CD4-positive, alpha-beta T cell treated with Interleukin-4 for 1 hour (primary cell): Measurements from ENCODE around the gene CFAP92.

ENCODE experiments used
- DNase-seq, 2 donors: peaks; one replicate each; pipeline ENCODE4 v3.0.0-alpha.2; 2020 to 2022

Gene CFAP92

GRCh38 chr3:128993461-128994172 lies at the start of gene CFAP92:
Gene CFAP92, minus strand, starts transcription at chr3:128994076. Its CDS starts 772 bp downstream, at chr3:128993304.
- peak; percentile 93 for DNase-seq

GRCh38 chr3:129040579-129041300 lies 46.9 kb upstream of the CFAP92 start:
- DNase-seq, result no peak

- no peak for DNase-seq
These were observed 46.1 kb upstream of the CFAP92 start for GRCh38 chr3:129040039-129040336.

GRCh38 chr3:129039271-129040038 lies 45.6 kb upstream of the CFAP92 start:
- no peak for DNase-seq

- DNase-seq, result no peak
These were observed 44.4 kb upstream of the CFAP92 start for GRCh38 chr3:129038121-129038855.

GRCh38 chr3:129037093-129037419 lies 43.2 kb upstream of the CFAP92 start:
- no peak for DNase-seq

- no peak for DNase-seq
These were observed 42.6 kb upstream of the CFAP92 start for GRCh38 chr3:129036222-129037092.

- no peak for DNase-seq
These were observed 41.7 kb upstream of the CFAP92 start for GRCh38 chr3:129035360-129036221.

- no peak for DNase-seq
These were observed 40.8 kb upstream of the CFAP92 start for GRCh38 chr3:129034642-129035041.

- DNase-seq, result no peak
These were observed 39.9 kb upstream of the CFAP92 start for GRCh38 chr3:129033633-129034321.

- DNase-seq, result no peak
These were observed 39.3 kb upstream of the CFAP92 start for GRCh38 chr3:129033151-129033550.

- DNase-seq, result no peak
These were observed 38.8 kb upstream of the CFAP92 start for GRCh38 chr3:129032716-129033115.

GRCh38 chr3:129031476-129032215 lies 37.8 kb upstream of the CFAP92 start:
- no peak for DNase-seq

- no peak for DNase-seq
These were observed 36.7 kb upstream of the CFAP92 start for GRCh38 chr3:129030611-129031010.

- no peak for DNase-seq
These were observed 35.0 kb upstream of the CFAP92 start for GRCh38 chr3:129028866-129029265.

GRCh38 chr3:129027544-129027880 lies 33.6 kb upstream of the CFAP92 start:
- DNase-seq, result no peak

- peak; percentile 93 for DNase-seq
These were observed 33.1 kb upstream of the CFAP92 start for GRCh38 chr3:129026728-129027543.

GRCh38 chr3:129025691-129026435 lies 32.0 kb upstream of the CFAP92 start:
- DNase-seq, result no peak
